Upper lobe of left lung (tissue), 6 donors: ENCODE measurements around the gene XRCC1. TPM values are rescaled to one million over a fixed set of nuclear protein-coding genes. Genes with fewer than 3 reads are reported as not detected.

ENCODE experiments used
- ATAC-seq, 2 donors: fragments of 200-7000 bp; cut with Tn5 transposase; one replicate each; pipeline ENCODE4 v1.9.1; 2022; ENCODE audit warnings: mild to moderate bottlenecking in 2 of 2, moderate library complexity in 2 of 2; ENCODE audit not compliant: low FRiP score in 2 of 2
- DNase-seq, 2 donors: peaks; one replicate each; pipeline ENCODE4 v3.0.0-alpha.2; 2019 to 2020
- H3K27ac ChIP-seq, 4 donors: fragments of 200-600 bp; sonication (generic); one replicate each; pipeline ENCODE4 v1.5.1; 2016 to 2019
- H3K27me3 ChIP-seq, 4 donors: fragments of 200-600 bp; sonication (generic); one replicate each; pipeline ENCODE4 v1.5.1; 2017 to 2019
- H3K36me3 ChIP-seq, 4 donors: fragments of 200-600 bp; sonication (generic); one replicate each; pipeline ENCODE4 v1.5.1; 2016 to 2019
- H3K4me1 ChIP-seq, 4 donors: fragments of 200-600 bp; sonication (generic); one replicate each; pipeline ENCODE4 v1.5.1; 2018 to 2019
- H3K4me3 ChIP-seq, 4 donors: fragments of 200-600 bp; sonication (generic); one replicate each; pipeline ENCODE4 v1.5.1; 2017 to 2019; ENCODE audit warnings: mild to moderate bottlenecking in 2 of 4, moderate library complexity in 1 of 4
- H3K9me3 ChIP-seq, 4 donors: fragments of 200-600 bp; sonication (generic); one replicate each; pipeline ENCODE4 v1.5.1; 2018 to 2019
- CTCF ChIP-seq, 6 experiments: fragments of 450-650 bp in 4 of 6; fragments of 200-600 bp in 2 of 6; sonication (generic) in 2 of 6; IDR thresholded peaks; one replicate each; pipeline ENCODE4 v1.5.1; 2016 to 2019; ENCODE audit warnings: antibody characterized with exemption in 6 of 6
- EP300 ChIP-seq, 4 donors: sonication (generic); formaldehyde crosslinking; IDR thresholded peaks; one replicate each; pipeline ENCODE4 v1.5.1; 2017; ENCODE audit warnings: antibody characterized with exemption in 4 of 4, control low read depth in 2 of 4
- POLR2A ChIP-seq, 4 donors: fragments of 450-650 bp; IDR thresholded peaks; one replicate each; pipeline ENCODE4 v1.5.1; 2016 to 2017; ENCODE audit warnings: antibody characterized with exemption in 4 of 4, mild to moderate bottlenecking in 2 of 4
- POLR2AphosphoS5 ChIP-seq, 2 donors: sonication (generic); formaldehyde crosslinking; IDR thresholded peaks; one replicate each; pipeline ENCODE4 v1.5.1; 2017; ENCODE audit warnings: antibody characterized with exemption in 2 of 2
- WGBS, 2 donors: methylation state at CpG; one replicate each; pipeline ENCODE4 v1.1.5; 2017 to 2018; 5-methylcytosine and 5-hydroxymethylcytosine counted together
- total RNA-seq, 6 donors: library from RNA; depleted of rRNA in 4 of 6; stranded (reverse); fragments of >200 nt in 4 of 6; gene quantifications; one replicate each; pipeline versions ENCODE4 v1.1.0 to v1.2.1, GENCODE V29; 2016 to 2021
- donor health status: DM: no; HTN: no; CAD: no; lungs with moderate emphysema.
- donor health status: DM: no; HTN: yes; CAD: no; lungs with severe emphysema.

XRCC1 gene, protein sequence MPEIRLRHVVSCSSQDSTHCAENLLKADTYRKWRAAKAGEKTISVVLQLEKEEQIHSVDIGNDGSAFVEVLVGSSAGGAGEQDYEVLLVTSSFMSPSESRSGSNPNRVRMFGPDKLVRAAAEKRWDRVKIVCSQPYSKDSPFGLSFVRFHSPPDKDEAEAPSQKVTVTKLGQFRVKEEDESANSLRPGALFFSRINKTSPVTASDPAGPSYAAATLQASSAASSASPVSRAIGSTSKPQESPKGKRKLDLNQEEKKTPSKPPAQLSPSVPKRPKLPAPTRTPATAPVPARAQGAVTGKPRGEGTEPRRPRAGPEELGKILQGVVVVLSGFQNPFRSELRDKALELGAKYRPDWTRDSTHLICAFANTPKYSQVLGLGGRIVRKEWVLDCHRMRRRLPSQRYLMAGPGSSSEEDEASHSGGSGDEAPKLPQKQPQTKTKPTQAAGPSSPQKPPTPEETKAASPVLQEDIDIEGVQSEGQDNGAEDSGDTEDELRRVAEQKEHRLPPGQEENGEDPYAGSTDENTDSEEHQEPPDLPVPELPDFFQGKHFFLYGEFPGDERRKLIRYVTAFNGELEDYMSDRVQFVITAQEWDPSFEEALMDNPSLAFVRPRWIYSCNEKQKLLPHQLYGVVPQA
- total RNA-seq, result 10 to 100 TPM; 24.2 to 30.1 (median 26.4) TPM

GRCh38 chr19:43575156-43575950 is at the start of gene XRCC1, which contains the start of gene PINLYP:
XRCC1 (minus strand) TSS chr19:43575527; CDS start chr19:43575458, 69 bp downstream.
PINLYP (plus strand) TSS chr19:43575801; CDS start chr19:43577192, 1,391 bp downstream.
- no peaks in the 10 kb centered on the region for H3K27me3 ChIP-seq
- DNase-seq, result peak; percentile 98 to 99
- no peaks in the 10 kb centered on the region for H3K9me3 ChIP-seq
- H3K4me1 ChIP-seq, result peaks cover 12 to 29% (median 24%) of the 10 kb centered on the region in 4 donors
- H3K36me3 ChIP-seq, result peaks cover 0 to 13% (median 2%) of the 10 kb centered on the region in 4 donors
- peak within 1 kb of the TSS; percentile 88 to 92 (median 89) for H3K27ac ChIP-seq
- peak; percentile 98 to 99 for ATAC-seq
- TF ChIP-seq POLR2A (IDR thresholded peaks at IDR 0.05) (peak in 1 of 4 donors; percentile 65), CTCF (IDR thresholded peaks at IDR 0.05) (no peak), POLR2AphosphoS5 (IDR thresholded peaks at IDR 0.05) (peak; percentile 74 to 87), EP300 (IDR thresholded peaks at IDR 0.05) (peak in 1 of 4 donors; percentile 53)
- WGBS, 2 donors, result 0% methylated on average over 20 to 51 of the region's 51 CpGs
- peak within 1 kb of the TSS; percentile 80 to 91 (median 86) for H3K4me3 ChIP-seq

DNA sequence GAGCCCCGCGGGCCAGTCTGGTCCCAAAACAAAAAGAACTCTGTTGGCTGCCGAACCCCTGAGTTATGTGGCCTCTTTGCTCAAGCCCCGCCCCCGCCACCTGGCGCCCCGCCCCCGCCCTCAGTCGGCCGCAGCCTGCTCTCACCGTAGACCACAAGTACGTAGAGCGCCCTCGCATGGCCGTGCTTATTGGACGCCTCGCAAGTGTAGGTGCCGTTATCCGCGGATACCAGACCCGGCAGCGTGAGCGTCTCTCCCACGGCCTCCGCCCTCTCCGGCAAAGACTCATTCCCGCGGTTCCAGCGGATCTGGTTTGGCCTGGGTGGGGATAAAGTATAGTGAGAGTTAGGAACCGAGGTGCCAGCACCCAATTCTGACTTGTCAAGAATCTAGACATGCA is 49.6 kb upstream of the XRCC1 start:
- Histone ChIP-seq H3K9me3 (no peaks in the 10 kb centered on the region), H3K27ac (no peak overlapping the region), H3K36me3 (no peaks in the 10 kb centered on the region), H3K27me3 (no peaks in the 10 kb centered on the region), H3K4me3 (no peak overlapping the region), H3K4me1 (peaks cover 3 to 10% (median 4%) of the 10 kb centered on the region in 4 donors)
- ATAC-seq (peak in 1 of 2 donors; percentile 25), DNase-seq (peak; percentile 66 to 76)
- WGBS, 2 donors, result 41 to 52% methylated on average over 4 to 23 of the region's 30 CpGs
- TF ChIP-seq CTCF (IDR thresholded peaks at IDR 0.05) (no peak), POLR2A (IDR thresholded peaks at IDR 0.05) (no peak), POLR2AphosphoS5 (IDR thresholded peaks at IDR 0.05) (no peak)

DNA sequence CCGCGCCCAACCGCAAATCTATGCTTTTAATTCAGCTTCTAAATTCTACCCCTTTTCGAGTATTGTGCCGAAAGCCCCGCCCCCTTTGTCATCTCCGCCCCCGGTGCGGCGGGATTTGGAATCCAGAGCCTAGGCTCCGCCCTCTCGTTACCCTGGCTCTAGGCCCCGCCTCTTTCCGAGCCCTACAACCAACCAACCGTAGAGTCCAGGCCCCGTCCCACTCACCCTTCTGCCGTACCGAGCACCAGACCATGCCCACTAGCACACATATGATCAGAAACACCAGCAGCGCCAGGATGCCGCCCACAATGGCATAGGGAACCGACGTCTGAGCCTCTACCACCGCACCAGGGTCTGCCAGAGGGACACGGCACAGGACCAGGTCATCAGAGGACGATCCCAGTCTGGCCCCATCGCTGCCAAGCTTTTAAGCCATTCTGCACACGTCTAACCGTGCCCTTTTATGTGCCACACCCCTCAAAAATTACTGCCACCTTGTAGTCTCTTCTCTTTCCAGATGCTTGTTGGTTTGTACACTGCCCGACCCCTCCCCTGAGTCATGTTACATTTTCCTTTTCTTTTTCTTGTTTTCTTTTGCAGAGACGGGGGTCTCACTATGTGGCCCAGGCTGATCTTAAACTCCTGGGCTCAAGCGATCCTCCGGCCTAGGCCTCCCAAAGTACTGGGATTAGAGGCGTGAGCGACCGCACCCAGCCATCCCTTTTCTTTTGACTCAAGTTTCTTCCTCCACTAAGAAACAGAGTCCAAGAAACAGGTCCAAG is 48.8 kb upstream of the XRCC1 start:
- 84 to 94% methylated on average over 35 of the region's 35 CpGs for WGBS, 2 donors
- peaks cover 3 to 10% (median 5%) of the 10 kb centered on the region in 4 donors for H3K4me1 ChIP-seq

DNA sequence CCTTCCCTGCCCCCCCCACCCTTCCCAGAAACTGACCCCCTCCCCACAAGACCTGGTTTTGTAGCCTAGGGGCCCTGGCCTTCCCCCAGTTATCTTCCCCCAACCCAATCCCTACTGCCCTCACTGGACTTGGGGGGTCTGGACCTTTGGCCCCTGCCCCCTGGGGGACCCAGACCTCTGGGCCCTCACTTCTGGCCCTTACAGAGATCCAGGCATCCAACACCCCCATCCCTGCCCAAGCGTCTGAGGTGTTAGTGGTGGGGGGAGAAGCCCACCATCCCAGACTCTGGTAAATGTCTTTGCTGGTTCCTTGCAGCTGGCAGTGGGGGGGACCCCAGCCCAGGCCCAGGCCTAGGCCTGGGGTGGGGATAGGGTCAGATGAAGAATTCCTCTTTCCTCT is 47.6 kb upstream of the XRCC1 start:
- Histone ChIP-seq H3K36me3 (no peaks in the 10 kb centered on the region), H3K27ac (no peak overlapping the region), H3K4me3 (no peak overlapping the region), H3K4me1 (peaks cover 5 to 18% (median 11%) of the 10 kb centered on the region in 4 donors), H3K27me3 (no peaks in the 10 kb centered on the region), H3K9me3 (no peaks in the 10 kb centered on the region)
- 100% methylated on average over 1 of the region's 1 CpG; no CpG with 5 or more reads in 1 of the 2 donors for WGBS, 2 donors
- ATAC-seq, result no peak
- DNase-seq, result no peak
- no peak for TF ChIP-seq POLR2A (IDR thresholded peaks at IDR 0.05)
- TF ChIP-seq POLR2AphosphoS5 (IDR thresholded peaks at IDR 0.05), result no peak
- TF ChIP-seq EP300 (IDR thresholded peaks at IDR 0.05), result no peak
- TF ChIP-seq CTCF (IDR thresholded peaks at IDR 0.05), result no peak

More for the DNA sequence above, 48.8 kb upstream of the XRCC1 start:
- no peak for TF ChIP-seq POLR2A (IDR thresholded peaks at IDR 0.05)
- Histone ChIP-seq H3K36me3 (no peaks in the 10 kb centered on the region), H3K27ac (no peak overlapping the region), H3K9me3 (no peaks in the 10 kb centered on the region), H3K4me3 (no peak overlapping the region), H3K27me3 (no peaks in the 10 kb centered on the region)
- ATAC-seq, result no peak
- peak in 1 of 2 donors; percentile 74 for DNase-seq
